SK-N-SH (cell line): ENCODE results near the gene SIGLEC1. TPM values are rescaled to one million over a fixed set of nuclear protein-coding genes. Genes with fewer than 3 reads are reported as not detected.

ENCODE experiments used
- CTCF ChIA-PET: fragments of 300-600, 350-600 bp; formaldehyde crosslinking; extraction: SDS; loops from one replicate; lab custom pipeline; 2021; lab: Yijun Ruan, JAX
- POLR2A ChIA-PET: fragments of 350-600 bp; sonication (Branson Sonifier 250); formaldehyde crosslinking; extraction: SDS; loops from one replicate; lab custom pipeline; 2020; ENCODE audit warnings: antibody characterized with exemption, inconsistent platforms; lab: Yijun Ruan, JAX
- DNase-seq: peaks from one replicate; pipeline ENCODE4 v3.0.0; 2012
- H2AFZ ChIP-seq: fragments of 200-600 bp; sonication (generic); 2 replicates; pipeline ENCODE4 v1.8.1; 2016; ENCODE audit warnings: antibody characterized with exemption, mild to moderate bottlenecking, low read depth
- H3F3A ChIP-seq: fragments of 200-600 bp; sonication (generic); replicated peaks from 2 replicates; pipeline ENCODE3; 2016; ENCODE audit warnings: antibody characterized with exemption, mild to moderate bottlenecking; ENCODE audit not compliant: insufficient read depth
- H3K27ac ChIP-seq, 2 experiments: fragments of 200-500 bp in 1 of 2; fragments of 200-600 bp in 1 of 2; sonication (Bioruptor generic) in 1 of 2; sonication (generic), shearing (Covaris generic) in 1 of 2; 2 replicates each; pipeline versions ENCODE4 v1.5.1 to v1.6.1; 2014 to 2016; ENCODE audit warnings: low read depth in 2 of 2, inconsistent platforms in 1 of 2, low read length in 1 of 2, mild to moderate bottlenecking in 1 of 2, mixed read lengths in 1 of 2
- H3K27me3 ChIP-seq: fragments of 200-600 bp; sonication (generic), shearing (Covaris generic); 2 replicates; pipeline ENCODE4 v1.6.1; 2016; ENCODE audit warnings: mixed run types; ENCODE audit not compliant: insufficient read depth
- H3K36me3 ChIP-seq, 2 experiments: fragments of 200-500 bp in 1 of 2; fragments of 200-600 bp in 1 of 2; sonication (Bioruptor generic) in 1 of 2; sonication (generic) in 1 of 2; replicated peaks in 1 of 2; 2 replicates each; pipeline versions ENCODE3 to v1.5.1; 2014 to 2016; ENCODE audit warnings: low read length in 1 of 2, mild to moderate bottlenecking in 1 of 2; ENCODE audit not compliant: insufficient read depth in 2 of 2, control insufficient read depth in 1 of 2
- H3K4me1 ChIP-seq, 2 experiments: fragments of 200-500 bp in 1 of 2; fragments of 200-600 bp in 1 of 2; sonication (Bioruptor generic) in 1 of 2; sonication (generic), shearing (Covaris generic) in 1 of 2; 2 replicates each; pipeline versions ENCODE4 v1.5.1 to v1.6.1; 2014 to 2016; ENCODE audit warnings: low read depth in 1 of 2, low read length in 1 of 2, mixed run types in 1 of 2; ENCODE audit not compliant: insufficient read depth in 2 of 2, control insufficient read depth in 1 of 2
- H3K4me2 ChIP-seq: fragments of 200-600 bp; sonication (generic), shearing (Covaris generic); 2 replicates; pipeline ENCODE4 v1.6.1; 2017; ENCODE audit warnings: mixed run types
- H3K4me3 ChIP-seq, 2 experiments: fragments of 200-500 bp in 1 of 2; fragments of 200-600 bp in 1 of 2; sonication (Bioruptor generic) in 1 of 2; sonication (generic), shearing (Covaris generic) in 1 of 2; 2 replicates each; pipeline versions ENCODE4 v1.5.1 to v1.8.1; 2014 to 2016; ENCODE audit warnings: low read depth in 2 of 2, inconsistent platforms in 1 of 2, low read length in 1 of 2, mild to moderate bottlenecking in 1 of 2, mixed read lengths in 1 of 2, moderate library complexity in 1 of 2
- H3K79me2 ChIP-seq: fragments of 200-600 bp; sonication (generic); 2 replicates; pipeline ENCODE4 v1.8.1; 2017; ENCODE audit warnings: mild to moderate bottlenecking; ENCODE audit not compliant: insufficient read depth
- H3K9ac ChIP-seq: fragments of 200-600 bp; sonication (generic); 2 replicates; pipeline ENCODE4 v1.6.1; 2017; ENCODE audit warnings: mixed run types
- H3K9me2 ChIP-seq: fragments of 200-600 bp; sonication (generic); 2 replicates; pipeline ENCODE4 v1.6.1; 2017; ENCODE audit warnings: mixed run types
- H3K9me3 ChIP-seq: fragments of 200-600 bp; sonication (generic); 2 replicates; pipeline ENCODE4 v1.6.1; 2017; ENCODE audit warnings: mixed run types, mild to moderate bottlenecking, moderate library complexity
- H4K20me1 ChIP-seq: fragments of 200-600 bp; sonication (generic); 2 replicates; pipeline ENCODE4 v1.6.1; 2017; ENCODE audit warnings: mild to moderate bottlenecking, mixed run types; ENCODE audit not compliant: insufficient read depth
- EZH2phosphoT487 ChIP-seq: fragments of 200-600 bp; sonication (generic); IDR thresholded peaks from 2 replicates; pipeline ENCODE4 v1.6.1; 2017; ENCODE audit warnings: low read depth, mixed run types, mild to moderate bottlenecking, antibody characterized with exemption, moderate library complexity, borderline replicate concordance
- FOSL2 ChIP-seq: IDR thresholded peaks from 2 replicates; pipeline ENCODE4 v1.4.0; 2012; ENCODE audit warnings: low read depth, mild to moderate bottlenecking, moderate library complexity, borderline replicate concordance
- JUND ChIP-seq: IDR thresholded peaks from 2 replicates; pipeline ENCODE4 v1.4.0; 2012
- WGBS: methylation state at CpG from one replicate; pipeline ENCODE4 v1.1.6; 2017; ENCODE audit warnings: low lambda C conversion rate; 5-methylcytosine and 5-hydroxymethylcytosine counted together
- polyA plus RNA-seq, 3 experiments: library from polyadenylated mRNA; depleted of rRNA; stranded (reverse); fragments of >200 nt; gene quantifications; 2 replicates each; pipeline ENCODE4 v1.2.3, GENCODE V29; 2012
- TF ChIP-seq, protein P1 (sequence below): fragments of 150-350 bp; IDR thresholded peaks from 2 replicates; pipeline ENCODE4 v1.6.1; 2017; ENCODE audit warnings: antibody characterized with exemption, low read length, low read depth, borderline replicate concordance

SIGLEC1 gene
- polyA plus RNA-seq, 1 of the 3 experiments (the other 2 are of a cell fraction): not detected

DNA sequence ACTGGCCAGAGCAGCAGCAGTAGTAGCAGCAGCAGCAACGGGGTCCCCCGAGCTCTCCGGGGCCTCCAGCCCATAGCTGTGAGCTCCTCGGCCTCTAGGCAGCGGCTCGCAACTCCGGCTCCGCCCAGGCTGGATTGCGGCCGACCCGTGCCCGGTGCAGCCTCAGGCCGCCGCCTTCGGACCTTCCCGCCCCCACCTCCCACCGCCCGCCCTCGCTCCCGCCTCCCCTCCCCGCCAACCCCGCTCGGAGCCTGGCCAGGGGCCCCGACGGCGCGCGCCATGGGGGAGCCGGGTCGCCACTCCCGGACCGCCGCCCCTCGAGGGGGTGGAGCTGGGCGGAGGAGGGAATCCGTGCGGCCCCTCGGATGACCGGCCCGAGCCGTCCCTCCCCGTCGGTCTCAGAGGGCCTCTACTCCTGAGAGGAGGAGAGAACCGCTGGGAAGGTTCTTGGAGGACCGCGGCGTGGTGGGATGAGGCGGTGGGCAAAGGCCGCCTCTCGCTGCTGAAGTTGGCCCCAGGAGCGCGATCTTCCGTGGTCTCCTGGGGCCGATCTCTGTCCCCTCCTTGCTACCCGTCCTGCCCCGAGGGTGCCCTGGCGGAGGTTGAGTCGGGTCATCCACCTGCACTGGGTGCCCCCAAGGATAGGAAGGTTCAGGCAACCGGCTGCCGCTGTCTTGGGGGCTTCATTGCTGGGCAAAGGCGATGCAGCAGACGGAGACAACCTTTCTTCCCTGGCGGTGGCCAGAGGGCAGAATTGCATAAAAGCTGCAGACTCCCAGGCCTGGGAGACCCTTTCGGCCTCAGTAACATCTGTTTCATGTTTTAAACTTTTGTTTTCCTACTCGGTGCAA is 30.2 kb downstream of the SIGLEC1 start, which contains the start of gene ADAM33:
TSS of gene ADAM33 (minus strand) at position 80 of the 851 bp plus-strand sequence. CDS start at position 74, 6 bp downstream.
- Histone ChIP-seq H3K9me2 (no peaks in the 10 kb centered on the region), H3K36me3 (no peaks in the 10 kb centered on the region), H3K27me3 (no peaks in the 10 kb centered on the region), H3K9ac (no peak within 1 kb of the TSS), H3F3A (peaks cover under 1% of the 10 kb centered on the region), H3K79me2 (no peaks in the 10 kb centered on the region), H3K9me3 (no peaks in the 10 kb centered on the region), H3K27ac (no peak within 1 kb of the TSS), H3K4me1 (peaks cover 15 to 20% of the 10 kb centered on the region in 2 experiments; a peak in 2 of 4 replicates), H3K4me3 (peak within 1 kb of the TSS in 1 of 2 experiments; percentile 33; a peak in 1 of 4 replicates), H3K4me2 (0 out of 2 replicates have a peak within 1 kb of the TSS, but pooled peaks have one; percentile 52), H4K20me1 (no peaks in the 10 kb centered on the region), H2AFZ (0 out of 2 replicates have a peak within 1 kb of the TSS, but pooled peaks have one; percentile 29)
- no peak for TF ChIP-seq JUND
- DNase-seq: peak; percentile 63
- ChIA-PET POLR2A (no interaction called here), CTCF (interaction anchor here (0.7 to 18.7 kb wide), 3 partner anchors 16 to 68 kb away, joined by 3 to 301 read pairs (median 3); partner anchors contain the start of gene SIGLEC1)
- 49% methylated on average over 33 of the region's 65 CpGs for WGBS

DNA sequence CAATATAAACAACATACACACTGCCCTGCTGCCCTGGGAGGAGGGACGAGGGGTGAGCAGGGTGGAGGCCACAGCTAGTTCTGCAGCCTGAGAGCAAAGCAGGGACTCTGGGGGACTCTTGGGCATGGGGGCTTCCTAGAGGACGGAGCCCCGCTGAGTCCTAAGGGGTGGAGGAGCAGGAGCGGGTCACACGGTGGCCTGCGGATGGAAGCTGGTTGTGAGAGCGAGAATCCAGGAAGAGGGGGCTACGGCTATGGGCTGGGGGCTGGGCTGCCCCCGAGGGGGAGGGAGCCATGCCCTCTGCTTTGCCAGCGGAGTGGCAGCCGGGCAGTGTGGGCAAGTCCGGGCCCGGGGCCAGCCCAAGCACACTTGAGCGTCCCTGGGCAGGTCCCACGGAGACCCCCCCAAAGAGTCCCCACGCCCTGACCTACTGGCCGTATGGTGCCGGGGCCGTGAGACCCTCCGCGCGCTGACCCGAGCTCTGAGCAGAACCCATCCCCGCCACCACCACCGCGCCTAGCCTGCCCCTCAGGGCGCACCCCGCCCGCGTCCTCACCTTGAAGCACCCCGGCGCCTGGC is 31.0 kb downstream of the SIGLEC1 start:
- H3K4me2 ChIP-seq: no peak overlapping the region
- CTCF ChIA-PET: interaction anchor here (1.4 to 18.7 kb wide), 2 partner anchors 32 to 68 kb away, joined by 5 to 301 read pairs; partner anchors contain the start of gene SIGLEC1
- H3K9me3 ChIP-seq: no peaks in the 10 kb centered on the region
- peak overlapping the region in 1 of 2 experiments; percentile 33; a peak in 1 of 4 replicates for H3K4me3 ChIP-seq
- POLR2A ChIA-PET: no interaction called here
- no peak for DNase-seq
- peaks cover 3% of the 10 kb centered on the region for H3F3A ChIP-seq
- H3K4me1 ChIP-seq: peaks cover 19 to 24% of the 10 kb centered on the region in 2 experiments; a peak in 2 of 4 replicates
- 89% methylated on average over 7 of the region's 32 CpGs for WGBS
- no peaks in the 10 kb centered on the region for H3K79me2 ChIP-seq
- H3K9ac ChIP-seq: no peak overlapping the region
- no peaks in the 10 kb centered on the region for H3K36me3 ChIP-seq
- H3K9me2 ChIP-seq: no peaks in the 10 kb centered on the region
- H2AFZ ChIP-seq: 0 out of 2 replicates have a peak overlapping the region, but pooled peaks have one; percentile 29
- TF ChIP-seq EZH2phosphoT487: no peak
- TF ChIP-seq FOSL2: no peak
- TF ChIP-seq, protein P1, sequence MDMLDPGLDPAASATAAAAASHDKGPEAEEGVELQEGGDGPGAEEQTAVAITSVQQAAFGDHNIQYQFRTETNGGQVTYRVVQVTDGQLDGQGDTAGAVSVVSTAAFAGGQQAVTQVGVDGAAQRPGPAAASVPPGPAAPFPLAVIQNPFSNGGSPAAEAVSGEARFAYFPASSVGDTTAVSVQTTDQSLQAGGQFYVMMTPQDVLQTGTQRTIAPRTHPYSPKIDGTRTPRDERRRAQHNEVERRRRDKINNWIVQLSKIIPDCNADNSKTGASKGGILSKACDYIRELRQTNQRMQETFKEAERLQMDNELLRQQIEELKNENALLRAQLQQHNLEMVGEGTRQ: no peak
- H3K27ac ChIP-seq: no peak overlapping the region
- peaks cover under 1% of the 10 kb centered on the region; the same call in 1 of the 2 replicates for H3K27me3 ChIP-seq
- no peaks in the 10 kb centered on the region for H4K20me1 ChIP-seq
